ENCODE measurements around the gene PAK4. TPM values are rescaled to one million over a fixed set of nuclear protein-coding genes. Genes with fewer than 3 reads are reported as not detected.

PAK4 gene
- total and polyA plus RNA-seq, 2 of the 8 experiments (the other 6 are each of a cell fraction or from before 2014, with no cell fraction given): 50.7 to 64.4 TPM

DNA sequence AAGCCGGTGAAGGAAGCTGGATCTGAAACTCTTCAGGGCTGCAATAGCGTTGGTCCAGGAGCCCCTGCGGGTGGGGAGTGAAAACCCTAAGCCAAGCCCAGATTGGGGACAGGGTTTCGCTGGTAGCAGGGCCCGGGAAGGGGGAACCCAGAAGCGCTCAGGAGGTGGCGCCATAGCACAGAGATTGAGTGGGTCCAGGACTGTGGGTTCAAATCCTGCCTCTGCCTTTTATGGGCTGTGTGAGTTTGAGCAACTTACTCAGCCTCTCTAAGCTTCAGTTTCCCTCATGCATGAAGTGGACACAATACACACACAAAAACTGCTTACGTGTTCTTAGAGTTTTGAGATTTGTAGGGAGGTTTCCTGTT, 86.8 kb downstream of the PAK4 start (continued):
- TF ChIP-seq, protein P1, sequence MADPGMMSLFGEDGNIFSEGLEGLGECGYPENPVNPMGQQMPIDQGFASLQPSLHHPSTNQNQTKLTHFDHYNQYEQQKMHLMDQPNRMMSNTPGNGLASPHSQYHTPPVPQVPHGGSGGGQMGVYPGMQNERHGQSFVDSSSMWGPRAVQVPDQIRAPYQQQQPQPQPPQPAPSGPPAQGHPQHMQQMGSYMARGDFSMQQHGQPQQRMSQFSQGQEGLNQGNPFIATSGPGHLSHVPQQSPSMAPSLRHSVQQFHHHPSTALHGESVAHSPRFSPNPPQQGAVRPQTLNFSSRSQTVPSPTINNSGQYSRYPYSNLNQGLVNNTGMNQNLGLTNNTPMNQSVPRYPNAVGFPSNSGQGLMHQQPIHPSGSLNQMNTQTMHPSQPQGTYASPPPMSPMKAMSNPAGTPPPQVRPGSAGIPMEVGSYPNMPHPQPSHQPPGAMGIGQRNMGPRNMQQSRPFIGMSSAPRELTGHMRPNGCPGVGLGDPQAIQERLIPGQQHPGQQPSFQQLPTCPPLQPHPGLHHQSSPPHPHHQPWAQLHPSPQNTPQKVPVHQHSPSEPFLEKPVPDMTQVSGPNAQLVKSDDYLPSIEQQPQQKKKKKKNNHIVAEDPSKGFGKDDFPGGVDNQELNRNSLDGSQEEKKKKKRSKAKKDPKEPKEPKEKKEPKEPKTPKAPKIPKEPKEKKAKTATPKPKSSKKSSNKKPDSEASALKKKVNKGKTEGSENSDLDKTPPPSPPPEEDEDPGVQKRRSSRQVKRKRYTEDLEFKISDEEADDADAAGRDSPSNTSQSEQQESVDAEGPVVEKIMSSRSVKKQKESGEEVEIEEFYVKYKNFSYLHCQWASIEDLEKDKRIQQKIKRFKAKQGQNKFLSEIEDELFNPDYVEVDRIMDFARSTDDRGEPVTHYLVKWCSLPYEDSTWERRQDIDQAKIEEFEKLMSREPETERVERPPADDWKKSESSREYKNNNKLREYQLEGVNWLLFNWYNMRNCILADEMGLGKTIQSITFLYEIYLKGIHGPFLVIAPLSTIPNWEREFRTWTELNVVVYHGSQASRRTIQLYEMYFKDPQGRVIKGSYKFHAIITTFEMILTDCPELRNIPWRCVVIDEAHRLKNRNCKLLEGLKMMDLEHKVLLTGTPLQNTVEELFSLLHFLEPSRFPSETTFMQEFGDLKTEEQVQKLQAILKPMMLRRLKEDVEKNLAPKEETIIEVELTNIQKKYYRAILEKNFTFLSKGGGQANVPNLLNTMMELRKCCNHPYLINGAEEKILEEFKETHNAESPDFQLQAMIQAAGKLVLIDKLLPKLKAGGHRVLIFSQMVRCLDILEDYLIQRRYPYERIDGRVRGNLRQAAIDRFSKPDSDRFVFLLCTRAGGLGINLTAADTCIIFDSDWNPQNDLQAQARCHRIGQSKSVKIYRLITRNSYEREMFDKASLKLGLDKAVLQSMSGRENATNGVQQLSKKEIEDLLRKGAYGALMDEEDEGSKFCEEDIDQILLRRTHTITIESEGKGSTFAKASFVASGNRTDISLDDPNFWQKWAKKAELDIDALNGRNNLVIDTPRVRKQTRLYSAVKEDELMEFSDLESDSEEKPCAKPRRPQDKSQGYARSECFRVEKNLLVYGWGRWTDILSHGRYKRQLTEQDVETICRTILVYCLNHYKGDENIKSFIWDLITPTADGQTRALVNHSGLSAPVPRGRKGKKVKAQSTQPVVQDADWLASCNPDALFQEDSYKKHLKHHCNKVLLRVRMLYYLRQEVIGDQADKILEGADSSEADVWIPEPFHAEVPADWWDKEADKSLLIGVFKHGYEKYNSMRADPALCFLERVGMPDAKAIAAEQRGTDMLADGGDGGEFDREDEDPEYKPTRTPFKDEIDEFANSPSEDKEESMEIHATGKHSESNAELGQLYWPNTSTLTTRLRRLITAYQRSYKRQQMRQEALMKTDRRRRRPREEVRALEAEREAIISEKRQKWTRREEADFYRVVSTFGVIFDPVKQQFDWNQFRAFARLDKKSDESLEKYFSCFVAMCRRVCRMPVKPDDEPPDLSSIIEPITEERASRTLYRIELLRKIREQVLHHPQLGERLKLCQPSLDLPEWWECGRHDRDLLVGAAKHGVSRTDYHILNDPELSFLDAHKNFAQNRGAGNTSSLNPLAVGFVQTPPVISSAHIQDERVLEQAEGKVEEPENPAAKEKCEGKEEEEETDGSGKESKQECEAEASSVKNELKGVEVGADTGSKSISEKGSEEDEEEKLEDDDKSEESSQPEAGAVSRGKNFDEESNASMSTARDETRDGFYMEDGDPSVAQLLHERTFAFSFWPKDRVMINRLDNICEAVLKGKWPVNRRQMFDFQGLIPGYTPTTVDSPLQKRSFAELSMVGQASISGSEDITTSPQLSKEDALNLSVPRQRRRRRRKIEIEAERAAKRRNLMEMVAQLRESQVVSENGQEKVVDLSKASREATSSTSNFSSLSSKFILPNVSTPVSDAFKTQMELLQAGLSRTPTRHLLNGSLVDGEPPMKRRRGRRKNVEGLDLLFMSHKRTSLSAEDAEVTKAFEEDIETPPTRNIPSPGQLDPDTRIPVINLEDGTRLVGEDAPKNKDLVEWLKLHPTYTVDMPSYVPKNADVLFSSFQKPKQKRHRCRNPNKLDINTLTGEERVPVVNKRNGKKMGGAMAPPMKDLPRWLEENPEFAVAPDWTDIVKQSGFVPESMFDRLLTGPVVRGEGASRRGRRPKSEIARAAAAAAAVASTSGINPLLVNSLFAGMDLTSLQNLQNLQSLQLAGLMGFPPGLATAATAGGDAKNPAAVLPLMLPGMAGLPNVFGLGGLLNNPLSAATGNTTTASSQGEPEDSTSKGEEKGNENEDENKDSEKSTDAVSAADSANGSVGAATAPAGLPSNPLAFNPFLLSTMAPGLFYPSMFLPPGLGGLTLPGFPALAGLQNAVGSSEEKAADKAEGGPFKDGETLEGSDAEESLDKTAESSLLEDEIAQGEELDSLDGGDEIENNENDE (IDR thresholded peaks at IDR 0.05; ENCODE audit: insufficient replicate concordance, low read length): no peak
- TF ChIP-seq TBP (IDR thresholded peaks at IDR 0.05; ENCODE audit: low read depth, low read length): peak; percentile 55; the same call in 1 of the 2 replicates
- no peak for TF ChIP-seq CREB1 (IDR thresholded peaks at IDR 0.05)
- no peak for TF ChIP-seq MAFK (IDR thresholded peaks at IDR 0.05; ENCODE audit: low read depth, low read length)
- no peak for TF ChIP-seq SIRT6 (IDR thresholded peaks at IDR 0.05; ENCODE audit: low read length)
- TF ChIP-seq GABPA (IDR thresholded peaks at IDR 0.05; ENCODE audit: borderline replicate concordance, insufficient read depth, low read length): no peak
- peak; percentile 86; the same call in 1 of the 2 replicates for TF ChIP-seq KDM1A (IDR thresholded peaks at IDR 0.05; ENCODE audit: borderline replicate concordance, low read length)
- no peak for TF ChIP-seq CBX5 (IDR thresholded peaks at IDR 0.05; ENCODE audit: low read depth, low read length)
- no peak for TF ChIP-seq SP4 (IDR thresholded peaks at IDR 0.05; ENCODE audit: low read length)
- no peak for TF ChIP-seq SIX5 (IDR thresholded peaks at IDR 0.05; ENCODE audit: low read depth, low read length)
- TF ChIP-seq RAD21 (IDR thresholded peaks at IDR 0.05 in 1 of 2, conservative IDR thresholded peaks at IDR 0.05 in 1 of 2; ENCODE audit: low read depth in 2 of 2, low read length in 2 of 2): peak; percentile 93 to 97
